SK-N-SH (cell line): ENCODE results near the gene FAM151A. TPM values are rescaled to one million over a fixed set of nuclear protein-coding genes. Genes with fewer than 3 reads are reported as not detected.
A peak's percentile ranks its signal among the peaks of the same experiment; 100 is the strongest.

Source experiments
- CTCF ChIA-PET: fragments of 300-600, 350-600 bp; formaldehyde crosslinking; extraction: SDS; loops from one replicate; lab custom pipeline; 2021; lab: Yijun Ruan, JAX
- POLR2A ChIA-PET: fragments of 350-600 bp; sonication (Branson Sonifier 250); formaldehyde crosslinking; extraction: SDS; loops from one replicate; lab custom pipeline; 2020; ENCODE audit warnings: antibody characterized with exemption, inconsistent platforms; lab: Yijun Ruan, JAX
- DNase-seq: peaks from one replicate; pipeline ENCODE4 v3.0.0; 2012
- H2AFZ ChIP-seq: fragments of 200-600 bp; sonication (generic); 2 replicates; pipeline ENCODE4 v1.8.1; 2016; ENCODE audit warnings: antibody characterized with exemption, mild to moderate bottlenecking, low read depth
- H3F3A ChIP-seq: fragments of 200-600 bp; sonication (generic); replicated peaks from 2 replicates; pipeline ENCODE3; 2016; ENCODE audit warnings: antibody characterized with exemption, mild to moderate bottlenecking; ENCODE audit not compliant: insufficient read depth
- H3K27ac ChIP-seq, 2 experiments: fragments of 200-500 bp in 1 of 2; fragments of 200-600 bp in 1 of 2; sonication (Bioruptor generic) in 1 of 2; sonication (generic), shearing (Covaris generic) in 1 of 2; 2 replicates each; pipeline versions ENCODE4 v1.5.1 to v1.6.1; 2014 to 2016; ENCODE audit warnings: low read depth in 2 of 2, inconsistent platforms in 1 of 2, low read length in 1 of 2, mild to moderate bottlenecking in 1 of 2, mixed read lengths in 1 of 2
- H3K27me3 ChIP-seq: fragments of 200-600 bp; sonication (generic), shearing (Covaris generic); 2 replicates; pipeline ENCODE4 v1.6.1; 2016; ENCODE audit warnings: mixed run types; ENCODE audit not compliant: insufficient read depth
- H3K36me3 ChIP-seq, 2 experiments: fragments of 200-500 bp in 1 of 2; fragments of 200-600 bp in 1 of 2; sonication (Bioruptor generic) in 1 of 2; sonication (generic) in 1 of 2; replicated peaks in 1 of 2; 2 replicates each; pipeline versions ENCODE3 to v1.5.1; 2014 to 2016; ENCODE audit warnings: low read length in 1 of 2, mild to moderate bottlenecking in 1 of 2; ENCODE audit not compliant: insufficient read depth in 2 of 2, control insufficient read depth in 1 of 2
- H3K4me1 ChIP-seq, 2 experiments: fragments of 200-500 bp in 1 of 2; fragments of 200-600 bp in 1 of 2; sonication (Bioruptor generic) in 1 of 2; sonication (generic), shearing (Covaris generic) in 1 of 2; 2 replicates each; pipeline versions ENCODE4 v1.5.1 to v1.6.1; 2014 to 2016; ENCODE audit warnings: low read depth in 1 of 2, low read length in 1 of 2, mixed run types in 1 of 2; ENCODE audit not compliant: insufficient read depth in 2 of 2, control insufficient read depth in 1 of 2
- H3K4me2 ChIP-seq: fragments of 200-600 bp; sonication (generic), shearing (Covaris generic); 2 replicates; pipeline ENCODE4 v1.6.1; 2017; ENCODE audit warnings: mixed run types
- H3K4me3 ChIP-seq, 2 experiments: fragments of 200-500 bp in 1 of 2; fragments of 200-600 bp in 1 of 2; sonication (Bioruptor generic) in 1 of 2; sonication (generic), shearing (Covaris generic) in 1 of 2; 2 replicates each; pipeline versions ENCODE4 v1.5.1 to v1.8.1; 2014 to 2016; ENCODE audit warnings: low read depth in 2 of 2, inconsistent platforms in 1 of 2, low read length in 1 of 2, mild to moderate bottlenecking in 1 of 2, mixed read lengths in 1 of 2, moderate library complexity in 1 of 2
- H3K79me2 ChIP-seq: fragments of 200-600 bp; sonication (generic); 2 replicates; pipeline ENCODE4 v1.8.1; 2017; ENCODE audit warnings: mild to moderate bottlenecking; ENCODE audit not compliant: insufficient read depth
- H3K9ac ChIP-seq: fragments of 200-600 bp; sonication (generic); 2 replicates; pipeline ENCODE4 v1.6.1; 2017; ENCODE audit warnings: mixed run types
- H3K9me2 ChIP-seq: fragments of 200-600 bp; sonication (generic); 2 replicates; pipeline ENCODE4 v1.6.1; 2017; ENCODE audit warnings: mixed run types
- H3K9me3 ChIP-seq: fragments of 200-600 bp; sonication (generic); 2 replicates; pipeline ENCODE4 v1.6.1; 2017; ENCODE audit warnings: mixed run types, mild to moderate bottlenecking, moderate library complexity
- H4K20me1 ChIP-seq: fragments of 200-600 bp; sonication (generic); 2 replicates; pipeline ENCODE4 v1.6.1; 2017; ENCODE audit warnings: mild to moderate bottlenecking, mixed run types; ENCODE audit not compliant: insufficient read depth
- CTCF ChIP-seq: fragments of 200-600 bp; sonication (generic); IDR thresholded peaks from 2 replicates; pipeline ENCODE4 v1.6.1; 2017; ENCODE audit warnings: antibody characterized with exemption, mild to moderate bottlenecking, moderate library complexity
- ELF1 ChIP-seq: IDR thresholded peaks from 2 replicates; pipeline ENCODE4 v1.4.0; 2012
- EP300 ChIP-seq, 2 experiments: IDR thresholded peaks; 2 replicates each; pipeline versions ENCODE4 v1.4.0 to v1.6.1; 2012; ENCODE audit warnings: borderline replicate concordance in 1 of 2, low read depth in 1 of 2, low read length in 1 of 2
- EZH2phosphoT487 ChIP-seq: fragments of 200-600 bp; sonication (generic); IDR thresholded peaks from 2 replicates; pipeline ENCODE4 v1.6.1; 2017; ENCODE audit warnings: low read depth, mixed run types, mild to moderate bottlenecking, antibody characterized with exemption, moderate library complexity, borderline replicate concordance
- FOXJ3 ChIP-seq: sonication (generic); formaldehyde crosslinking; IDR thresholded peaks from 2 replicates; pipeline ENCODE4 v1.5.1; 2020; ENCODE audit warnings: mild to moderate bottlenecking, missing genetic modification reagents
- FOXM1 ChIP-seq: IDR thresholded peaks from 2 replicates; pipeline ENCODE4 v1.4.0; 2012; ENCODE audit warnings: low read depth, mild to moderate bottlenecking
- GABPA ChIP-seq: IDR thresholded peaks from 2 replicates; pipeline ENCODE4 v1.4.0; 2012; ENCODE audit warnings: low read depth, mild to moderate bottlenecking
- JUND ChIP-seq: IDR thresholded peaks from 2 replicates; pipeline ENCODE4 v1.4.0; 2012
- MEF2A ChIP-seq: IDR thresholded peaks from 2 replicates; pipeline ENCODE4 v1.4.0; 2012; ENCODE audit warnings: low read depth, borderline replicate concordance
- PBX3 ChIP-seq: IDR thresholded peaks from 2 replicates; pipeline ENCODE4; 2012
- POLR2AphosphoS5 ChIP-seq: IDR thresholded peaks from 2 replicates; pipeline ENCODE4 v1.6.1; 2012; ENCODE audit warnings: low read depth, low read length
- RCOR1 ChIP-seq: fragments of 150-350 bp; IDR thresholded peaks from 2 replicates; pipeline ENCODE4 v1.6.1; 2017; ENCODE audit warnings: antibody characterized with exemption, low read length
- SIN3A ChIP-seq: IDR thresholded peaks from 2 replicates; pipeline ENCODE4 v1.6.1; 2012; ENCODE audit warnings: low read depth, mild to moderate bottlenecking, low read length, moderate library complexity, borderline replicate concordance
- TAF1 ChIP-seq: IDR thresholded peaks from 2 replicates; pipeline ENCODE4 v1.6.1; 2012; ENCODE audit warnings: low read depth, mild to moderate bottlenecking, low read length, moderate library complexity, borderline replicate concordance
- TEAD4 ChIP-seq: IDR thresholded peaks from 2 replicates; pipeline ENCODE4 v1.4.0; 2012; ENCODE audit warnings: mild to moderate bottlenecking, borderline replicate concordance; ENCODE audit not compliant: insufficient read depth
- USF2 ChIP-seq: fragments of 150-350 bp; IDR thresholded peaks from 2 replicates; pipeline ENCODE4 v1.6.1; 2017; ENCODE audit warnings: antibody characterized with exemption, low read length, low read depth, borderline replicate concordance
- YY1 ChIP-seq: IDR thresholded peaks from 2 replicates; pipeline ENCODE4 v1.4.0; 2012; ENCODE audit warnings: low read depth, mild to moderate bottlenecking
- whole genome bisulfite sequencing: methylation state at CpG from one replicate; pipeline ENCODE4 v1.1.6; 2017; ENCODE audit warnings: low lambda C conversion rate; 5-methylcytosine and 5-hydroxymethylcytosine counted together
- polyA plus RNA-seq, 3 experiments: library from polyadenylated mRNA; depleted of rRNA; stranded (reverse); fragments of >200 nt; gene quantifications; 2 replicates each; pipeline ENCODE4 v1.2.3, GENCODE V29; 2012

The FAM151A gene
- polyA plus RNA-seq, 1 of the 3 experiments (the other 2 are of a cell fraction), result not detected

DNA sequence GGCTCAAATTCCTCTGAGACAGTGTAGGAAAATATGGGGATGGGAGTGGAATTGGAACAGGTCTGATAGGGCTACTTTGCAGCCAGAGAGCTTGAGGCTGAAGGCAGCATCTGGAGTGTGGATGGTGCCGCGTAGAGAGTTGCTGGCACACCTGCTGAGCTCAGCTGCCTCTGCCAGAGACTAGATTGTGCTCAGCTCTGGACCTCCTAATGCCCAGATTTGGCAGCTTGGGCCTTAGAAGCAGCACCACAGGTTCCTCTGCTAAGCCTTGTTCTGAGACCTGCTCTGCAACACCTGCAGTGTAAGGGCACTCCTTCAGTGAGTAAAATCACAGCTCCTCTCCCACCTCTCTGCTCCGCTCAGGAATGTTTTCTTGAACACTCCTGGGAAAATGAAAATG lies 52.0 kb downstream of the FAM151A start:
- peaks cover 14 to 27% of the 10 kb centered on the region in 2 experiments; a peak in 2 of 4 replicates for H3K4me1 ChIP-seq
- 93% methylated on average over 3 of the region's 3 CpGs for WGBS
- ChIA-PET POLR2A (interaction anchor here (1.3 kb wide), 1 partner anchor 10 kb away, joined by 6 read pairs; no protein-coding TSS in a partner anchor), CTCF (interaction anchor here (1.0 to 4.8 kb wide), 6 partner anchors 10 to 296 kb away, joined by 3 to 40 read pairs (median 4); partner anchors contain the start of gene ACOT11)
- H3K4me3 ChIP-seq, result no peak overlapping the region
- no peak overlapping the region for H3K9ac ChIP-seq
- no peak overlapping the region for H3K4me2 ChIP-seq
- no peaks in the 10 kb centered on the region for H3K79me2 ChIP-seq
- TF ChIP-seq JUND, result no peak
- no peak for TF ChIP-seq CTCF
- TF ChIP-seq POLR2AphosphoS5, result no peak
- no peak for TF ChIP-seq PBX3
- no peak for TF ChIP-seq GABPA
- TF ChIP-seq MEF2A, result no peak
- TF ChIP-seq SIN3A, result no peak
- no peak for TF ChIP-seq TAF1
- TF ChIP-seq FOXJ3 (CRISPR knock-in tag), result no peak
- no peak for TF ChIP-seq USF2
- no peak for TF ChIP-seq RCOR1
- no peak for TF ChIP-seq TEAD4
- no peak for TF ChIP-seq FOXM1
- no peak for TF ChIP-seq YY1
- no peaks in the 10 kb centered on the region for H3K36me3 ChIP-seq
- H3K9me3 ChIP-seq, result no peaks in the 10 kb centered on the region
- H3K27me3 ChIP-seq, result no peaks in the 10 kb centered on the region
- H3K9me2 ChIP-seq, result no peaks in the 10 kb centered on the region
- H3K27ac ChIP-seq, result peak overlapping the region in 1 of 2 experiments; percentile 67; a peak in 2 of 4 replicates
- no peak overlapping the region for H2AFZ ChIP-seq
- H3F3A ChIP-seq, result no peaks in the 10 kb centered on the region
- no peak for DNase-seq
- no peaks in the 10 kb centered on the region for H4K20me1 ChIP-seq

DNA sequence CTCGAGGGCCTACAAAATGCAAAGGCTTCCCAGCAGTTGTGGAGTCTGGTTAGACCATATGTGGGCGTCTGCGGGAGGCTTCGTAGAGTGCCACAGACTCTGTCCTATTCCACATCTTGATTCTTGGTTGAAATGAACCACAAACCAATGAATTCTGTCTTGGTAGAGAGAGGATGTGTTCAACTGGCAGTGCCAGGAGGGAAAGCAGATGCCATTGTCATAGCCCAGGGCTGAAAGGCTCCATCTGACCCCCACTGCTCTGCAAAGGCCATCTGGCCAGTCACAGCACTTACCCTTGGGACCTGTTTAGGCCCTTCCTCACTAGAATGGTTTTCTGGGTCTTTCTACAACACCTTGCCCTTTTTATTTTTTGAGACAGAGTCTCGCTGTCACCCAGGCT lies 53.2 kb downstream of the FAM151A start:
- Histone ChIP-seq H3K4me1 (peaks cover 14 to 27% of the 10 kb centered on the region in 2 experiments; a peak in 2 of 4 replicates), H3F3A (no peaks in the 10 kb centered on the region), H3K9me3 (no peaks in the 10 kb centered on the region), H3K36me3 (no peaks in the 10 kb centered on the region), H3K4me3 (no peak overlapping the region), H3K4me2 (no peak overlapping the region), H3K27ac (peak overlapping the region in 1 of 2 experiments; percentile 56; a peak in 2 of 4 replicates), H3K27me3 (no peaks in the 10 kb centered on the region), H2AFZ (no peak overlapping the region), H4K20me1 (no peaks in the 10 kb centered on the region), H3K9ac (no peak overlapping the region), H3K9me2 (no peaks in the 10 kb centered on the region), H3K79me2 (no peaks in the 10 kb centered on the region)
- 0 out of 2 replicates have a peak, but pooled peaks have one; percentile 38 for TF ChIP-seq RCOR1
- TF ChIP-seq EZH2phosphoT487, result no peak
- peak in 1 of 2 experiments; percentile 65; a peak in 2 of 4 replicates for TF ChIP-seq EP300 (IDR thresholded peaks at IDR 0.05; ENCODE audit: borderline replicate concordance in 1 of 2, low read depth in 1 of 2, low read length in 1 of 2)
- TF ChIP-seq ELF1, result no peak
- TF ChIP-seq FOXJ3 (CRISPR knock-in tag), result peak; percentile 49; the same call in 1 of the 2 replicates
- POLR2A ChIA-PET, result no interaction called here
- CTCF ChIA-PET, result interaction anchor here (1.0 to 4.8 kb wide), 2 partner anchors 23 to 453 kb away, joined by 3 to 40 read pairs; partner anchors contain the start of gene ACOT11
- 97% methylated on average over 5 of the region's 5 CpGs for WGBS
- DNase-seq, result peak; percentile 75
